Measurements from ENCODE around the gene PRDM2.

The PRDM2 gene

DNA sequence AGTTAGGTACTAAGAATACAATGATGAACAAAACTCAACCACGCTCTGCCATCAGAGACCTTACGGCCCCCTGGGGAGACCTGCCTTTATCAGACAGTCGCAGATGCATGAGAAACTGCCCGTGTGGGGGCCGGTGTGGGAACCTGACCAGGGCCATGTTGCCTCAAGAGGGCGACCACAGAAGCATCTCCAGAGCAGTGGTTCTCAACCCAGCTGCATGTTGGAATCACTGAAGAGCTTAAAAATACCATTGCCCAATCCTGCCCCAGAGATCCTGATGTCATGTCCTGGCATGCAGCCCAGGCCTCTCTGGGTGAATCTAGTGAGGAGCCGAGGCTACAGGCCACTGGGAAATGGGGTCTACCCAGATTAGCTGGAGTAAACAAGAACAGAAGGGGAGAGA is 108.7 kb downstream of the PRDM2 start:
- no peak overlapping the region for H3K4me3 ChIP-seq (ENCODE audit: low read depth, low read length)
- no peak for DNase-seq (ENCODE audit: low read depth)
- TF ChIP-seq, protein P1, sequence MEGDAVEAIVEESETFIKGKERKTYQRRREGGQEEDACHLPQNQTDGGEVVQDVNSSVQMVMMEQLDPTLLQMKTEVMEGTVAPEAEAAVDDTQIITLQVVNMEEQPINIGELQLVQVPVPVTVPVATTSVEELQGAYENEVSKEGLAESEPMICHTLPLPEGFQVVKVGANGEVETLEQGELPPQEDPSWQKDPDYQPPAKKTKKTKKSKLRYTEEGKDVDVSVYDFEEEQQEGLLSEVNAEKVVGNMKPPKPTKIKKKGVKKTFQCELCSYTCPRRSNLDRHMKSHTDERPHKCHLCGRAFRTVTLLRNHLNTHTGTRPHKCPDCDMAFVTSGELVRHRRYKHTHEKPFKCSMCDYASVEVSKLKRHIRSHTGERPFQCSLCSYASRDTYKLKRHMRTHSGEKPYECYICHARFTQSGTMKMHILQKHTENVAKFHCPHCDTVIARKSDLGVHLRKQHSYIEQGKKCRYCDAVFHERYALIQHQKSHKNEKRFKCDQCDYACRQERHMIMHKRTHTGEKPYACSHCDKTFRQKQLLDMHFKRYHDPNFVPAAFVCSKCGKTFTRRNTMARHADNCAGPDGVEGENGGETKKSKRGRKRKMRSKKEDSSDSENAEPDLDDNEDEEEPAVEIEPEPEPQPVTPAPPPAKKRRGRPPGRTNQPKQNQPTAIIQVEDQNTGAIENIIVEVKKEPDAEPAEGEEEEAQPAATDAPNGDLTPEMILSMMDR (IDR thresholded peaks at IDR 0.05; ENCODE audit: control insufficient read depth, extremely low read depth, insufficient read depth): no peak

GRCh38 chr1:13809461-13810159 is 109.6 kb downstream of the PRDM2 start:
- H3K4me3 ChIP-seq (ENCODE audit: low read depth, low read length): no peak overlapping the region
- no peak for DNase-seq (ENCODE audit: low read depth)
- TF ChIP-seq, protein P1 (IDR thresholded peaks at IDR 0.05; ENCODE audit: control insufficient read depth, extremely low read depth, insufficient read depth): 0 out of 2 replicates have a peak, but pooled peaks have one; percentile 2

GRCh38 chr1:13812456-13813397 is 112.7 kb downstream of the PRDM2 start:
- H3K4me3 ChIP-seq (ENCODE audit: low read depth, low read length): no peak overlapping the region
- DNase-seq (ENCODE audit: low read depth): no peak
- TF ChIP-seq, protein P1 (IDR thresholded peaks at IDR 0.05; ENCODE audit: control insufficient read depth, extremely low read depth, insufficient read depth): no peak

- DNase-seq (ENCODE audit: low read depth): no peak
- TF ChIP-seq, protein P1 (IDR thresholded peaks at IDR 0.05; ENCODE audit: control insufficient read depth, extremely low read depth, insufficient read depth): 0 out of 2 replicates have a peak, but pooled peaks have one; percentile 23
- no peak overlapping the region for H3K4me3 ChIP-seq (ENCODE audit: low read depth, low read length)
Observed at GRCh38 chr1:13813398-13814012, 113.5 kb downstream of the PRDM2 start.

DNA sequence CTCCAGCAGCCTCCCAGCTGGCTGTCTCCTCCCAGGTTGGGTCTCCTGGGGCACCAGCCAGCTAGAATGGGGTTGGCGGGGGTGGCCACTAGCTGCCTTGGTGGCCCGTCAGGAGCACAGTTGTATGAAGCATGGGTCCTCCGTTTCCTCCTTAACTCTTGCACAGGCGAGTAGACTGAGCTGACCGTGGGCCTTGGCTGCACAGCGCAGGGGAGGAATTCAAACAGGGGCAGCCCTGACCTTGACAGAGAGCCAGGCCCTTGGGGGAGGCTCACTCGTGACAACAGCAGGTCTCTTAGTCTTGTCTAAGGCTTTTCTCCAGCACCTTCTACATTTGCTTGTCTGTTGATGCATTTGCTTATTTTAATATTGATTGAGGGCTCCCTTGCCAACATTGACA is 114.1 kb downstream of the PRDM2 start:
- H3K4me3 ChIP-seq (ENCODE audit: low read depth, low read length): no peak overlapping the region
- TF ChIP-seq, protein P1 (IDR thresholded peaks at IDR 0.05; ENCODE audit: control insufficient read depth, extremely low read depth, insufficient read depth): no peak
- no peak for DNase-seq (ENCODE audit: low read depth)

DNA sequence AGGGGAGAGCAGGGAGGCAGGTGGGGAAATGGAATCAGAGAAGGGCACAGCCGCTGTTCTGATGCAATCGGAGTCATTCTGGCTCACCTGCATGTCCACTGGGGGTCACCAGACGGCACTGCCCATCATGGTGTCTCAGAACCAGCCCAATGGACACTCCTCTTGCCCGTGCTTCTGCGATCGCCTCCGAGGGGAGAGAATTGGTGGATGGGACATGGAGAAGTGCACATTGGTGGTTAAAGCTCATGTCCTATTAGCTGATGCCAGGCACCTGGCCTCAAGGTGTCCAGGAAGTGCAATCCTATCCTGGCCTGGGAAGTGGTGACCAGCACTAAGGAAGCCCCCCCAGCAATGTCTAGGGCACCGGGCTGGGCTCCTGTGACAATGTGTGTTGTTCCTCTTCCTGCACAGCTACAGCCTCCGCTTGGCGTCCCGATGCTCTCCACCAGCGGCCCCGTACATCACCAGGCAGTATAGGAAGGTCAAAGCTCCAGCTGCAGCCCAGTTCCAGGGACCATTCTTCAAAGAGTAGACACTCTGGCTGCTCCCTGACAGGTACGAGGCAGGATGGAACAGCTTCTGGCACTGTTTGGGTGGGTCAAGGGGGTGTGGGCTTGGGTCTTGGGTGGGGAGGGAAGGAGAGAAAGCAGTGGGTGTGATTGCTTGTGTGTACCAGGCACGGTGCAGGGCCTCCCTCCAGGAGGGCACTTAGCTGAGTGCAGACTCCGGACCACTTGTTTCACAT is 116.2 kb downstream of the PRDM2 start:
- no peak overlapping the region for H3K4me3 ChIP-seq (ENCODE audit: low read depth, low read length)
- TF ChIP-seq, protein P1 (IDR thresholded peaks at IDR 0.05; ENCODE audit: control insufficient read depth, extremely low read depth, insufficient read depth): no peak

More for the DNA sequence above, 116.2 kb downstream of the PRDM2 start:
- no peak for DNase-seq (ENCODE audit: low read depth)
